ENCODE data around the gene SDHAF1.
"Not testable (repeated sequence)": the region's sequence is repeated elsewhere in the genome, so short reads cannot be mapped to it uniquely, and the experiment has no call there.

The SDHAF1 gene, protein sequence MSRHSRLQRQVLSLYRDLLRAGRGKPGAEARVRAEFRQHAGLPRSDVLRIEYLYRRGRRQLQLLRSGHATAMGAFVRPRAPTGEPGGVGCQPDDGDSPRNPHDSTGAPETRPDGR

GRCh38 chr19:35995048-35995993, at the start of gene SDHAF1:
SDHAF1 (plus strand) TSS chr19:35995188; CDS start chr19:35995275, 87 bp downstream.
- peak; percentile 97 for DNase-seq

DNA sequence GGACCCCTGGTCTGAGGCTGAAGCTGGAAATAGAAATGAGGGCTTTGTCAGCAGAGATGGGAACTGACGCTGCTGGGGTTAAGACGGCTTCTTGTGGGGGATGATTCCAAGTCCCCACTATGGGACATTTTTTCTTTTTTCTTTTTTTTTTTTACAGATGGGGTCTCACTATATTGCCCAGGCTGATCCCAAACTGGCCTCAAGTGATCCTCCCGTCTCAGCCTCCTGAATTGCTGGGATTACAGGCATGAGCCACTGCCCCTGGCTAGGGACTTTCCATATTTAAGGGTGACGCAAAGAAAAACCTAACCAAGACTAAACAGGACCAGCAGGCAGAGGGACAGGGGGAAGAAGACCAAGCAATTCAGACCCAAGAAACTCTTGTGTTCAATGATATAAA, 48.8 kb upstream of the SDHAF1 start:
- no peak for DNase-seq

DNA sequence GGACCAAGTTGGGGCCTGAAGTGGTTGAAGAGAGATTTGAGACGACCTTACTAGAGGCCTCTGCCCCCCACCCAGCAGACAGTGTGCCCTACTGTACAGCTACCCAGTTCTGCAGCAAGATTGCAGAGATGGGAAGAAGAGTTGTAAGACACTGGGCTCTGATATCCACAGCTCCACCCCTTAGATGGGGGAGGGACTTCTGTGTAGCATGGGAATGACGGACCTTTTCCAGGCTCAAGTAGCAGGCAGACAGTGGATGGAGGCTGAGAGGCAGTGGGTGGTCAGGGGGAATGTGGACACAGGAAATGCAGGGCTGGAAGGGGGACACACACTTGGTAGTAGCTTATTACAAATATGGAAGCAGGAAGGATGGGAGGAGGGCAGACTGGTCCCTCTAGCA, 45.9 kb upstream of the SDHAF1 start:
- DNase-seq, result no peak

- DNase-seq, result no peak
These were observed 38.9 kb upstream of the SDHAF1 start for GRCh38 chr19:35955881-35956634.

DNA sequence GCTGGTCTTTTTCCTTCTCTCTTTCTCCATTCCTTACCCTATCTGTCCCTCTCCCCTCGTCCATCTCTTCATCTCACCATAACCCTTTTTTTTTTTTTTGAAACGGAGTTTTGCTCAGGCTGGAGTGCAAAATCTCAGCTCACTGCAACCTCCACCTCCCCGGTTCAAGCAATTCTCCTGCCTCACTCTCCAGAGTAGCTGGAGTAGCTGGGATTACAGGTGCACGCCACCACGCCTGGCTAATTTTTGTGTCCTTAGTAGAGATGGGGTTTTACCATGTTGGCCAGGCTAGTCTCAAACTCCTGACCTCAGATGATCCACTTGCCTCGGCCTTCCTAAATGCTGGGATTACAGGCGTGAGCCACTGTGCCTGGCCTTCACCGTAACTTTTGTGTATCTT, 37.6 kb upstream of the SDHAF1 start:
- DNase-seq, result not testable (repeated sequence)

DNA sequence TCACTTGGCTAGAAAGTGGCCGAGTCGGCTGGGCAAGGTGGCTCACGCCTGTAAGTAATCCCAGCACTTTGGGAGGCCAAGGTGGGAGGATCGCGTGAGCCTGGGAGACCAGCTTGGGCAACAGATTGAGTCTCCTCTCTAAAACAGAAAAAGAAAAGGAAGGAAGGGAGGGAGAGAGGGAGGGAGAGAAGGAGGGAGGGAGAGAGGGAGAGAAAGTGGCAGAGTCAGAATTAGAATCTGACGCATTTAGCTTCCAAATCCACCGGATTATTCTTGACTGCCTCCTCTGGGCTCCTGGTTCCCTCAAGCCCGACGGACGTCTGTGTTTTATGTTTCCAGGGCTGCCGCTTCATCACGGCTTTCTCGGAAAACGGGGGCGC, 36.3 kb upstream of the SDHAF1 start:
- DNase-seq, result no peak

DNA sequence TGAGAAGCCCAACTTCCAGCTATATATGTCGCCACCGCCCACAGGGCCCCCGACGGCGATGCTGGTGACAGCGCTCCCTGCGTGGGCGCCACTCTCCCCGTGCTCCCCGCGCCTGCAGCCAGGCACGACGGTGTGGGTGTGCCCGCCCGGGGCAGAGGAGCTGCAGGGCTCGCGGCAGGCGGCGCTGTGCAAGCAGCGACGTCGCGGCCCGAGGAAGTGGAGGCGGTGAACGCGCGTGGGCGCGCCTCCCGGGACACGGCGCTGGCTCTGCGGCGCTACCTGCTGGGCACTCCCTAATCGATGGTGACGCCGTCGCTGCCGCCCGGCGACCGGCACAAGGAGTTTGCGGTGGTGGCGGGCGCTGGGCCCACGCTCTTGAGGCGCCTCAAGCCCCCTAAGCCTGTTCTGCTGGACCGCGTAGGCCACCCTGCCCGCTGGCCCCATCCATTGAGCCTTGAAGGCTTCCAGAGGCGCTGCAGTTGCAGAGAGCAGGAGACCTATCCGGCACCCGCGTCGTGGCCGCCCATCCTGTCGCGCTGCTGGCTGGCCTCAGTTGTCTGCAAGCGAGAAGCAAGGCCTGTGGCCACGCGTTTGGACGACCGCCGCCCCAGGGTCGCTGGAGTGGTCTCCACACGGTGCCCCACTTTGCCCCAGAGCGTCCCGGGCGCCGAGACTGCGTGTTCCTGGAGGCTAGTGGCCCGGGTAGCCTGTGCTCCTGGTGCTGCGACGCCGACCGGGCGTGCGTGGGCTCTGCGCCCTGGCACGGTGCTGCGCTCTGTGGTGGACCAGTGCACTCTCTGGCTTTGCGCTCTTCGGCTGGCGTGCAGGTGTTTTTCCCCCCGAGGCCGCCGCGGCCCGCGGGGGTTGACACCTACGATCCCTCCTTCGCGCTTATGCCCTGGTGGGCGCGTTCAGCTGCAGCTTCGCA, 35.7 kb upstream of the SDHAF1 start:
- no peak for DNase-seq

DNA sequence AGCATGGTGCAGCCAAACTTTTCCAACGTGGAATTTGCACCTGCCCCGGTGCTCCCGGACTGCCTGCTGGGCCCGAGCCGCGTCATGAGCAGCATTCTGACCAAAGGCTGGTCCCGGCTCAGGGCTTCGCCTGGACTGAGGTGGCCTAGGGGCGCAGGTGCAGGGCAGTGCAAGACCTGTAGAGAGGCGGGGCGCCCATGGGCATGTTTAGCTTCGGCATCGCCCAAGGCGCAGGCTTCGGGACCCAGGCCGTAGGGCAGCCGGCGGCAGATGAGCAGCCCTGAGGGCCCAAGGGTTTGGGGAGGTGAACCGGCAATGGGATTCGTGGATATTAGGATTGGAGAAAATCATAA, 35.0 kb upstream of the SDHAF1 start:
- no peak for DNase-seq

- no peak for DNase-seq
These were observed 34.5 kb upstream of the SDHAF1 start for GRCh38 chr19:35960432-35960972.

- peak; percentile 42 for DNase-seq
These were observed 31.5 kb upstream of the SDHAF1 start for GRCh38 chr19:35963514-35963913.

DNA sequence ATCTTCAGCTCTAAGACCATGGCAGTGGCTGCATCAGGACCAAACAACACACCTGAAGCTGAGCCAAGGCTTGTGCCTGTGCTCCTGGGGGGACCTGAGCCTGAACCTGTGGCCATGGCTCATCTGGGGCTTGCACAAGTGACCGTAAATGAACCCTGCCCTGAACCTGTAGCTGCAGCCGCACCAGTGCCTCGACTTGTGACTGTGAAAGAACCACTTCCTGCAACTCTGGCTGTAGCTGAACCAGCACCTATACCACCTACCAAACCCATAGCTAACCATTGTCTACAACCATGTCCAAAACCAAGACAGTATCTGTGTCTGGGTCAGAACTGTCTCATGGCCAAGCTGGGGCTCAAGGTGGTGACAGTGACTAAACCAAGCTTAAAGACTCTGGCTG, 28.2 kb upstream of the SDHAF1 start:
- no peak for DNase-seq

- no peak for DNase-seq
These were observed 21.5 kb upstream of the SDHAF1 start for GRCh38 chr19:35973487-35973886.

GRCh38 chr19:35975608-35976214, 19.3 kb upstream of the SDHAF1 start:
- peak; percentile 24 for DNase-seq

DNA sequence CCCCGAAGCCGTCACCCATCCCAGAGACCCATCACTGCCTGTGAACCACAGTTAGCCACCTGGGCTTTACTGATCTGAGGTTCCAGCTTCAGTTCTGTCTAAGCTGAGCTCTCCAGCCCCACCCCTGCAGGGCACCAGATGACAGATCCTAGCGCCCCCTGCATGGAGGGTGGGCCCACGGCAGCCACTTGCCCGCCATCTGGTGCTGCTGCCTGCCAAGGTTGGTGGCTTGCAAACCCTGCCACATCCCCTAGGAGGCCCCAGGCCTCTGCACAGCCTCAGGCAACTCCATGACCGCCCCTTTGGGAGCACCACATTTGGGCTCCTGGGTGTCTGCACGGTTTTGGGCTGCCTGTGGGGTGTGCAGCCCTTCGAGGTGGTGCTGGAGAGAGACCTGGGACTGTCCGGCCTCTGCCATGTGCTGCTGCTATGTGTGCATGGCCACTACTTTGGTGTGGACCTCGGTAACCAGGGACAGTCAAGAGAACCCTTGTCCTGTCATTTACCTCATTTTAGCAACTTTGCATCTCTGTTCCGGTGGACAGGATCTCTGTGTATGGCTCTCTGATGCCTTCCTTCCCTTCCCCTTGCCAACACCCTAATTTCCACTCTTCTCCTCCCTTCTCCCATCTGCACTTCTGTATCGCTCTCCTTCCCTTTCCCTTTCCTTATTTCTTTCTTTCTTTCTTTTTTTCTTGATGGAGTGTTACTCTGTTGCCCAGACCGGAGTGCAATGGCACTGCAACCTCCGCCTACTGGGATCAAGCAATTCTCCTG, 17.4 kb upstream of the SDHAF1 start:
- peak; percentile 67 for DNase-seq

DNA sequence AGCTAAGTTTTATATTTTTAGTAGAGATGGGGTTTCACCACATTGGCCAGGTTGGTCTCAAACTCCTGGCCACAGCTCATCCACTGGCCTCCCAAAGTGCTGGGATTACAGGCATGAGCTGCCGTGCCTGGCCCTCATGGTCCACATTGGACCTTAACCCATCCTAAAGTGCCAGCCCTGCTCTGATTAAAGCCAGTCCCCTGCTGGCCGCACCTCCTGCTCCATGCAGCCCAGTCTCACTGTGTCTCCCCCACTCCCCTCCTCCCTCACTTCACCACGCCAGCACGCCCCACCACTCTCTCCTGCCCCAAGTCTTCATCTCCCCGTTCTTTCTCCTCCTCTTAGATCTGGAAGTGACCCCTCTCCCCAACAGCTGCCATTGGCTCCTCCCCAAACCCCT, 16.7 kb upstream of the SDHAF1 start:
- no peak for DNase-seq

DNA sequence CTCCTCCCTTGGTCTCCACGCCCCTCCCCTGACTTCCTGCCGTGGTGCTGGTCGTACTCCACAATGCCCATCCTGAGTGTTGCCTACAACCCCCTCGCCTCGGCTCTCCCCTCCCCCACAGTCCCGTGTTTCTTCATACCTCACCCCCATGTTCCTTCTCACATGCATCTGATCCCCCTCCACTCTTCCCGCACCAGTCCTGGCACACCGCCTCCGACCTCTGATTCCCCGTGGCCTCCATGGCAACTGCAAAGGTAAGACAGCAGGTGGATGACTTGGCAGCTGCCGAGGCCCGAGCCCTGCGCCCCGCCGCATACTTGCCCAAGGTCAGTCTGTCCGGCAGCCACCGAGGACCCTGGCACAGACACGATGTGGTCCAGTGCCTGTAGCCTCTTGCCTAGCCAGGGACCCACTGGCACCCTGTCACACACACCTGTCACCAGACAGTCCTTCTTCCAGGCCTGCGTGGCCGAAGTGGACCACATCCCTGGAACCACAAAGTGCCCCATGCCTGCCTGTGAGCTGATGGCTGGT, 16.1 kb upstream of the SDHAF1 start:
- no peak for DNase-seq

DNA sequence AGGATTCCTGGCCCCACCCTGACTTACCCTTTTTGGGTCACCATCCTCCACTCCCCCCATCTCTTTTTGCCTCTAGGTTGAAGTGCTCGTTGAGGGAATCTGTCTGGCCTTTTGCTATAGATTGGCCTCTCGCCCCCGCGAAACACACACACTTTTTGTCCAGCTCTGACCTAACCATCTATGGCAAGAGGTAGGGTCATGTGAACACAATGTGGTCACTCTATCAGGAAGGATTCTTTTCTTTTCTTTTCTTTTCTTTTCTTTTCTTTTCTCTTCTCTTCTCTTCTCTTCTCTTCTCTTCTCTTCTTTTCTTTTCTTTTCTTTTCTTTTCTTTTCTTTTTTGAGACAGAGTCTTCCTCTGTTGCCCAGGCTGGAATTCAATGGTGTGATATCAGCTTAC, 14.0 kb upstream of the SDHAF1 start:
- not testable (repeated sequence) for DNase-seq

DNA sequence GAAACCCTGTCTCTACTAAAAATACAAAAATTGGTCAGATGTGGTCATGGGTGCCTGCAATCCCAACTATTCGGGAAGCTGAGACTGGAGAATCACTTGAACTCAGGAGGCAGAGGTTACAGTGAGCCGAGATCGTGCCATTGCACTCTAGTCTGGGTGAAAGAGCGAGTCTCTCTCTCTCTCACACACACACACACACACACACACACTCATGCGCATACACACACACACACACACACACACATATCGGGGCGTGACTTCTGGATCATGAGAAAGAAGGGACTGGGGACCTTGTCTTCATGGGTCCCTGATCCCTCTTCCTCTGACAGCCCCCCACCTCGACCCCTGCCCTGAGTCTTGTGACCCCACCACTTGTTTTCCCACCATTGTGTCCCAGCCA, 11.8 kb upstream of the SDHAF1 start:
- DNase-seq, result no peak

GRCh38 chr19:35986111-35986510, 8.9 kb upstream of the SDHAF1 start:
- no peak for DNase-seq

DNA sequence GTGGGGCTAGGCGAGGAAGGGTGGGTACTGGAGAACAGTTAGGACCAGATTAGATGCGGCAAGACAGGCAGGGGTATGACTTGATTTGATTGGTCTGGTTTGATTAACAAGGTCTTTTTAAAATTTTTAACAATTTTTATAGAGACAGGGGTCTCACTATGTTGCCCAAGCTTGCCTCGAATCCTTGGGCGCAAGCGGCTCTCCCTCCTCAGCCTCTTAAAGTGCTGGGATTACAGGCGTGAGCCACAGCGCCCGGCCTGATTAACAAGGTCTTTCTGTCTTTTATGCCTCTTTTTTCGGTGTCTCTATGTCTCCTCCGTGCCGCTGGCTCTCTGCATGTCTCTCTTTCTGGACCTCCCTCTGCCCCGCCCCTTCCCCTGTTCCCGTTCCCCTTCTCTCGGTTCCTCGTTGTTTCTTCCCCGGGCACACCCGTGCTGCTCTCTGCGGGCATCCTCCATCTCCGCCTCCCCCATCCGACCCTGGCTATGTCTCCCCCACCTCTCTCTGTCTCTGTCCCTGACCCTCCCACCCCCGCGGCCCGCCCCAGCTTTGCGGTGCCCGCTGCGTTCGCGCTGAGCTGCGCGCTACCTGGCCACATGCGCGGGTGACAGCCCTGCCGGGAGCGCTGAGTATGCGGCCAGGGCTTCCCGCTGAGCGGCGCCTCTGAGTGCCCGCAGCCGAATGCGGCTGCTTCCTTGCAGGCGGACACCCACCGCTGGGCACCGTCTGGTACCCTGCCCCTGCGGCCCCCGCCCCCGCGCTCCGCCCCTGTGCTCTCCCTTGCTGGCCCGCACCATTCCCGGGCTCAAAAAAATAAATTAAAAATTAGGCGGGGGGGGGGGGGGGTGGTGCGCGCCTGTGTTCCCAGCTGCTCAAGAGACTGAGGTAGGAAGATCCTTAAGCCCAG, 8.1 kb upstream of the SDHAF1 start:
- DNase-seq, result no peak

All from hematopoietic multipotent progenitor cell treated with erythropoietin and hydrocortisone succinate and interleukin-3 and kit ligand, for 8 days (in vitro differentiated cells).